Endometrial microvascular endothelial cells (primary cell): ENCODE measurements around the gene ZNF688. TPM values are rescaled to one million over a fixed set of nuclear protein-coding genes. Genes with fewer than 3 reads are reported as not detected.
"Not testable (repeated sequence)": the region's sequence is repeated elsewhere in the genome, so short reads cannot be mapped to it uniquely, and the experiment has no call there.

Source experiments
- in situ Hi-C: cut with HindIII; loops from 2 replicates; pipeline ENCODE4 v1.10.0; 2017; ENCODE audit warnings: low sequenced_read_pairs, low pct_unique_long_range_greater_than_20kb; ENCODE audit errors: inconsistent ontology term
- total RNA-seq: library from RNA; depleted of rRNA; stranded (reverse); fragments of >200 nt; gene quantifications from one replicate; pipeline ENCODE4 v1.2.3, GENCODE V29; 2015; ENCODE audit errors: inconsistent ontology term

The ZNF688 gene
- total RNA-seq, 1 donor from 2014 or later, result 10.8 TPM

GRCh38 chr16:30589582-30589981 is 18.1 kb upstream of the ZNF688 start:
- in situ Hi-C loops, result not testable (repeated sequence)

GRCh38 chr16:30588651-30589050 is 17.1 kb upstream of the ZNF688 start:
- in situ Hi-C loops, result no loop called here

- in situ Hi-C loops, result no loop called here
Measured at GRCh38 chr16:30585400-30586191, 14.1 kb upstream of the ZNF688 start, which contains the start of gene ZNF785. Gene ZNF785 (minus strand): TSS chr16:30585697. CDS start chr16:30585611, 86 bp downstream.

- in situ Hi-C loops, result no loop called here
Measured at GRCh38 chr16:30585022-30585399, 13.5 kb upstream of the ZNF688 start.

- in situ Hi-C loops, result no loop called here
Measured at GRCh38 chr16:30582611-30583340, 11.3 kb upstream of the ZNF688 start.

- in situ Hi-C loops, result no loop called here
Measured at GRCh38 chr16:30581457-30581856, 9.9 kb upstream of the ZNF688 start.

GRCh38 chr16:30574678-30575077 is 3.2 kb upstream of the ZNF688 start:
- in situ Hi-C loops, result no loop called here

- in situ Hi-C loops, result no loop called here
Measured at GRCh38 chr16:30570636-30571444, 674 bp downstream of the ZNF688 start.

GRCh38 chr16:30569746-30570635 is 1.5 kb downstream of the ZNF688 start:
- in situ Hi-C loops, result no loop called here

- in situ Hi-C loops, result no loop called here
Measured at GRCh38 chr16:30569281-30569680, 2.2 kb downstream of the ZNF688 start.

GRCh38 chr16:30567991-30568638 is 3.4 kb downstream of the ZNF688 start:
- in situ Hi-C loops, result no loop called here

GRCh38 chr16:30567160-30567990 is 4.1 kb downstream of the ZNF688 start:
- in situ Hi-C loops, result no loop called here

- in situ Hi-C loops, result no loop called here
Measured at GRCh38 chr16:30566531-30566930, 5.0 kb downstream of the ZNF688 start.

GRCh38 chr16:30565984-30566383 is 5.5 kb downstream of the ZNF688 start:
- in situ Hi-C loops, result no loop called here

- in situ Hi-C loops, result no loop called here
Measured at GRCh38 chr16:30565526-30565925, 6.0 kb downstream of the ZNF688 start.

- in situ Hi-C loops, result no loop called here
Measured at GRCh38 chr16:30562021-30562420, 9.5 kb downstream of the ZNF688 start.

GRCh38 chr16:30561089-30561816 is 10.3 kb downstream of the ZNF688 start:
- in situ Hi-C loops, result no loop called here
